HCT116 (cell line): ENCODE results near the gene VWC2. TPM values are rescaled to one million over a fixed set of nuclear protein-coding genes. Genes with fewer than 3 reads are reported as not detected.

Experiments
- ATAC-seq: fragments of 200-7000 bp; cut with Tn5 transposase; 2 replicates; pipeline ENCODE4 v1.9.1; 2020; ENCODE audit warnings: mild to moderate bottlenecking, moderate library complexity
- BruUV-seq: library from RNA; stranded (reverse); fragments of 400-500 nt; replicated peaks from 2 replicates; lab custom pipeline; 2021; lab: Mats Ljungman, UMichigan
- CTCF ChIA-PET: fragments of 300-600 bp; sonication (Branson Sonifier 250); formaldehyde crosslinking; loops from one replicate; lab custom pipeline; 2021; ENCODE audit warnings: antibody characterized with exemption; lab: Charles Lee
- POLR2A ChIA-PET: fragments of 300-600, 350-600 bp; sonication (Branson Sonifier 250); formaldehyde crosslinking; loops from one replicate; lab custom pipeline; 2021; ENCODE audit warnings: antibody characterized with exemption; lab: Charles Lee
- RAD21 ChIA-PET, 2 experiments: fragments of 300-600 bp; sonication (Branson Sonifier 250); formaldehyde crosslinking; loops; one replicate each; lab custom pipeline; 2023; ENCODE audit warnings: low total read pairs in 2 of 2; ENCODE audit not compliant: uncharacterized antibody in 2 of 2, unreplicated experiment in 2 of 2, low non-redundant PET in 1 of 2; lab: Charles Lee
- DNase-seq: peaks from one replicate; pipeline ENCODE4 v3.0.0-alpha.2; 2010; ENCODE audit warnings: low read depth, low spot score
- H2AFZ ChIP-seq: fragments of 200-600 bp; shearing (Covaris generic), sonication (generic); 2 replicates; pipeline ENCODE4 v1.6.1; 2017; ENCODE audit warnings: low read depth, mixed run types, mixed read lengths, antibody characterized with exemption, low read length; ENCODE audit not compliant: poor library complexity, severe bottlenecking
- H3K27ac ChIP-seq: 2 replicates; pipeline ENCODE4 v1.5.1; 2012; ENCODE audit warnings: low read depth, low read length
- H3K27me3 ChIP-seq: fragments of 200-600 bp; sonication (generic); 2 replicates; pipeline ENCODE4 v1.6.1; 2016; ENCODE audit warnings: mixed run types, low read length, mixed read lengths; ENCODE audit not compliant: insufficient read depth
- H3K36me3 ChIP-seq, 2 experiments: fragments of 200-500 bp in 1 of 2; fragments of 200-600 bp in 1 of 2; sonication (Bioruptor generic) in 1 of 2; sonication (generic) in 1 of 2; 2 replicates each; pipeline versions ENCODE4 v1.5.1 to v1.6.1; 2014 to 2016; ENCODE audit warnings: low read length in 2 of 2, inconsistent platforms in 1 of 2, mixed read lengths in 1 of 2, mixed run types in 1 of 2; ENCODE audit not compliant: insufficient read depth in 2 of 2, control insufficient read depth in 1 of 2
- H3K4me1 ChIP-seq, 2 experiments: fragments of 200-600 bp in 1 of 2; sonication (generic) in 1 of 2; 2 replicates each; pipeline versions ENCODE4 v1.5.1 to v1.6.1; 2012 to 2017; ENCODE audit warnings: low read length in 2 of 2, inconsistent platforms in 1 of 2, mild to moderate bottlenecking in 1 of 2, mixed read lengths in 1 of 2, mixed run types in 1 of 2, moderate library complexity in 1 of 2; ENCODE audit not compliant: insufficient read depth in 2 of 2, control insufficient read depth in 1 of 2
- H3K4me2 ChIP-seq: fragments of 200-600 bp; sonication (generic); 2 replicates; pipeline ENCODE4 v1.6.1; 2017; ENCODE audit warnings: mixed run types, low read length, mixed read lengths
- H3K4me3 ChIP-seq, 2 experiments: fragments of 200-600 bp in 1 of 2; sonication (generic) in 1 of 2; replicated peaks in 1 of 2; 2 replicates each; pipeline ENCODE4 v1.5.1; 2011 to 2016; ENCODE audit warnings: low read length in 2 of 2, control low read depth in 1 of 2, low read depth in 1 of 2, mild to moderate bottlenecking in 1 of 2, mixed read lengths in 1 of 2, mixed run types in 1 of 2
- H3K79me2 ChIP-seq: fragments of 200-600 bp; sonication (generic); 2 replicates; pipeline ENCODE4 v1.6.1; 2017; ENCODE audit warnings: mild to moderate bottlenecking, mixed run types, low read length, moderate library complexity, mixed read lengths; ENCODE audit not compliant: insufficient read depth
- H3K9ac ChIP-seq: fragments of 200-600 bp; sonication (generic); 2 replicates; pipeline ENCODE4 v1.6.1; 2016; ENCODE audit warnings: low read length, mixed read lengths
- H3K9me2 ChIP-seq: fragments of 200-600 bp; sonication (generic), shearing (Covaris generic); 2 replicates; pipeline ENCODE4 v1.6.1; 2017; ENCODE audit warnings: mixed run types, mild to moderate bottlenecking, moderate library complexity; ENCODE audit not compliant: insufficient read depth
- H3K9me3 ChIP-seq, 2 experiments: fragments of 200-500 bp in 1 of 2; fragments of 200-600 bp in 1 of 2; sonication (Bioruptor generic) in 1 of 2; sonication (generic) in 1 of 2; 2 replicates each; pipeline ENCODE4 v1.6.1; 2014 to 2017; ENCODE audit warnings: low read length in 2 of 2, mixed read lengths in 2 of 2, inconsistent platforms in 1 of 2, low read depth in 1 of 2, mild to moderate bottlenecking in 1 of 2, mixed run types in 1 of 2, moderate library complexity in 1 of 2; ENCODE audit not compliant: control insufficient read depth in 1 of 2, insufficient read depth in 1 of 2
- H4K20me1 ChIP-seq: fragments of 200-600 bp; sonication (generic), shearing (Covaris generic); 2 replicates; pipeline ENCODE4 v1.6.1; 2017; ENCODE audit warnings: mixed run types, mild to moderate bottlenecking, moderate library complexity; ENCODE audit not compliant: insufficient read depth
- EGR1 ChIP-seq: IDR thresholded peaks from 2 replicates; pipeline ENCODE4 v1.6.1; 2012; ENCODE audit warnings: low read depth
- ELF1 ChIP-seq: IDR thresholded peaks from 2 replicates; pipeline ENCODE4 v1.6.1; 2012; ENCODE audit warnings: low read depth, borderline replicate concordance
- EZH2phosphoT487 ChIP-seq: fragments of 200-600 bp; IDR thresholded peaks from 2 replicates; pipeline ENCODE4 v1.6.1; 2018; ENCODE audit warnings: antibody characterized with exemption, borderline replicate concordance
- FOSL1 ChIP-seq: IDR thresholded peaks from 2 replicates; pipeline ENCODE4 v1.6.1; 2012; ENCODE audit warnings: low read depth
- POLR2AphosphoS5 ChIP-seq: IDR thresholded peaks from 2 replicates; pipeline ENCODE4 v1.6.1; 2011; ENCODE audit warnings: mild to moderate bottlenecking, low read depth, low read length, moderate library complexity
- REST ChIP-seq: IDR thresholded peaks from 2 replicates; pipeline ENCODE4 v1.6.1; 2012; ENCODE audit warnings: low read depth
- SP1 ChIP-seq: IDR thresholded peaks from 2 replicates; pipeline ENCODE4 v1.6.1; 2012; ENCODE audit warnings: low read depth
- TCF7L2 ChIP-seq: IDR thresholded peaks from 2 replicates; pipeline ENCODE4 v1.7.0; 2011; ENCODE audit warnings: borderline replicate concordance, inconsistent platforms; ENCODE audit not compliant: insufficient read depth, insufficient read length; ENCODE audit errors: extremely low read depth
- ZFX ChIP-seq: fragments of 450-650 bp; IDR thresholded peaks from 2 replicates; pipeline ENCODE4 v1.6.1; 2017
- intact Hi-C: fragments of 100-400 bp; cut with micrococcal nuclease; formaldehyde crosslinking; loops from 2 replicates; pipeline ENCODE4 v1.10.0; 2022
- total RNA-seq: library from RNA; stranded (reverse); gene quantifications from one replicate; pipeline ENCODE4 v1.2.1, GENCODE V29; 2021; ENCODE audit not compliant: unreplicated experiment
- TF ChIP-seq, protein P1 (sequence below), 3 experiments: fragments of 200-600 bp in 1 of 3; sonication (generic) in 1 of 3; IDR thresholded peaks in 2 of 3; conservative IDR thresholded peaks in 1 of 3; 2 replicates each; pipeline ENCODE4 v1.5.1; 2012 to 2017; ENCODE audit warnings: low read depth in 2 of 3, low read length in 2 of 3, antibody characterized with exemption in 1 of 3, borderline replicate concordance in 1 of 3, control low read depth in 1 of 3, mild to moderate bottlenecking in 1 of 3, mixed read lengths in 1 of 3, mixed run types in 1 of 3, moderate library complexity in 1 of 3; ENCODE audit not compliant: insufficient read depth in 1 of 3
- TF ChIP-seq, protein P2 (sequence below): IDR thresholded peaks from 2 replicates; pipeline ENCODE4 v1.6.1; 2012

Gene VWC2
- total RNA-seq, 1 experiment from 2014 or later: not detected

- Histone ChIP-seq H3K4me2 (no peak overlapping the region), H2AFZ (no peak overlapping the region), H3K27me3 (no peaks in the 10 kb centered on the region), H3K4me1 (no peaks in the 10 kb centered on the region), H3K27ac (no peak overlapping the region), H3K4me3 (no peak overlapping the region), H3K9me3 (no peaks in the 10 kb centered on the region), H3K79me2 (no peaks in the 10 kb centered on the region), H3K9me2 (no peaks in the 10 kb centered on the region), H4K20me1 (no peaks in the 10 kb centered on the region), H3K9ac (no peak overlapping the region), H3K36me3 (no peaks in the 10 kb centered on the region)
- TF ChIP-seq TCF7L2 (no peak), FOSL1 (no peak), EZH2phosphoT487 (no peak)
- RAD21 ChIA-PET: no interaction called here
- CTCF ChIA-PET: no interaction called here
- DNase-seq: no peak
- no TSS peak for BruUV-seq
- POLR2A ChIA-PET: no interaction called here
- intact Hi-C loops: no loop called here
- ATAC-seq: no peak
Observed at GRCh38 chr7:49928787-49929186, 155.3 kb downstream of the VWC2 start.

DNA sequence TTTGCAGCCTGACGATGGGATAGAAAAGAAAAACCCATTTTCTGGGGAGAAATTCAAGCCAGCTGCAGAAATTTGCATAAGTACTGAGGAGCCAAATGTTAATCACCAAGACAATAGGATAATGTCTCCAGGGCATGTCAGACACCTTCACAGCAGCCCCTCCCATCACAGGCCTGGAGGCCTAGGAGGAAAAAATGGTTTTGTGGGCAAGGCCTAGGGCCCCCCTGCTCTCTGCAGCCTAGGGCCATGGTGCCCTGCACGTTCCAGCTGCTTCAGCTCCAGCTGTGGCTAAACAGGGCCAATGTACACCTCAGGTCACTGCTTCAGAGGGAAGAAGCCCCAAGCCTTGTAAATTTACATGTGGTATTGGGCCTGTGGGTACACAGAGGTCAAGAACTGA, 158.2 kb downstream of the VWC2 start:
- Histone ChIP-seq H3K27me3 (no peaks in the 10 kb centered on the region), H3K4me2 (no peak overlapping the region), H3K27ac (no peak overlapping the region), H2AFZ (no peak overlapping the region), H3K36me3 (no peaks in the 10 kb centered on the region), H4K20me1 (no peaks in the 10 kb centered on the region), H3K9me3 (no peaks in the 10 kb centered on the region), H3K9ac (no peak overlapping the region), H3K79me2 (no peaks in the 10 kb centered on the region), H3K9me2 (no peaks in the 10 kb centered on the region), H3K4me3 (no peak overlapping the region), H3K4me1 (no peaks in the 10 kb centered on the region)
- ATAC-seq (no peak), DNase-seq (no peak)
- ChIA-PET RAD21 (no interaction called here), POLR2A (no interaction called here), CTCF (no interaction called here)
- BruUV-seq: no TSS peak
- TF ChIP-seq ELF1 (no peak), REST (no peak), SP1 (no peak), EGR1 (no peak), POLR2AphosphoS5 (no peak), ZFX (no peak), EZH2phosphoT487 (no peak)
- TF ChIP-seq, protein P1, sequence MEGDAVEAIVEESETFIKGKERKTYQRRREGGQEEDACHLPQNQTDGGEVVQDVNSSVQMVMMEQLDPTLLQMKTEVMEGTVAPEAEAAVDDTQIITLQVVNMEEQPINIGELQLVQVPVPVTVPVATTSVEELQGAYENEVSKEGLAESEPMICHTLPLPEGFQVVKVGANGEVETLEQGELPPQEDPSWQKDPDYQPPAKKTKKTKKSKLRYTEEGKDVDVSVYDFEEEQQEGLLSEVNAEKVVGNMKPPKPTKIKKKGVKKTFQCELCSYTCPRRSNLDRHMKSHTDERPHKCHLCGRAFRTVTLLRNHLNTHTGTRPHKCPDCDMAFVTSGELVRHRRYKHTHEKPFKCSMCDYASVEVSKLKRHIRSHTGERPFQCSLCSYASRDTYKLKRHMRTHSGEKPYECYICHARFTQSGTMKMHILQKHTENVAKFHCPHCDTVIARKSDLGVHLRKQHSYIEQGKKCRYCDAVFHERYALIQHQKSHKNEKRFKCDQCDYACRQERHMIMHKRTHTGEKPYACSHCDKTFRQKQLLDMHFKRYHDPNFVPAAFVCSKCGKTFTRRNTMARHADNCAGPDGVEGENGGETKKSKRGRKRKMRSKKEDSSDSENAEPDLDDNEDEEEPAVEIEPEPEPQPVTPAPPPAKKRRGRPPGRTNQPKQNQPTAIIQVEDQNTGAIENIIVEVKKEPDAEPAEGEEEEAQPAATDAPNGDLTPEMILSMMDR (IDR thresholded peaks at IDR 0.05 in 2 of 3, conservative IDR thresholded peaks at IDR 0.05 in 1 of 3; ENCODE audit: borderline replicate concordance in 1 of 3, insufficient read depth in 1 of 3, low read depth in 2 of 3, low read length in 2 of 3): no peak
- TF ChIP-seq, protein P2, sequence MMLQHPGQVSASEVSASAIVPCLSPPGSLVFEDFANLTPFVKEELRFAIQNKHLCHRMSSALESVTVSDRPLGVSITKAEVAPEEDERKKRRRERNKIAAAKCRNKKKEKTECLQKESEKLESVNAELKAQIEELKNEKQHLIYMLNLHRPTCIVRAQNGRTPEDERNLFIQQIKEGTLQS: no peak
- intact Hi-C loops: no loop called here
